ENCODE data around the gene C8A. TPM values are rescaled to one million over a fixed set of nuclear protein-coding genes. Genes with fewer than 3 reads are reported as not detected.

The C8A gene
- total and polyA plus RNA-seq, 2 of the 8 experiments (the other 6 are each of a cell fraction or from before 2014, with no cell fraction given), result not detected

DNA sequence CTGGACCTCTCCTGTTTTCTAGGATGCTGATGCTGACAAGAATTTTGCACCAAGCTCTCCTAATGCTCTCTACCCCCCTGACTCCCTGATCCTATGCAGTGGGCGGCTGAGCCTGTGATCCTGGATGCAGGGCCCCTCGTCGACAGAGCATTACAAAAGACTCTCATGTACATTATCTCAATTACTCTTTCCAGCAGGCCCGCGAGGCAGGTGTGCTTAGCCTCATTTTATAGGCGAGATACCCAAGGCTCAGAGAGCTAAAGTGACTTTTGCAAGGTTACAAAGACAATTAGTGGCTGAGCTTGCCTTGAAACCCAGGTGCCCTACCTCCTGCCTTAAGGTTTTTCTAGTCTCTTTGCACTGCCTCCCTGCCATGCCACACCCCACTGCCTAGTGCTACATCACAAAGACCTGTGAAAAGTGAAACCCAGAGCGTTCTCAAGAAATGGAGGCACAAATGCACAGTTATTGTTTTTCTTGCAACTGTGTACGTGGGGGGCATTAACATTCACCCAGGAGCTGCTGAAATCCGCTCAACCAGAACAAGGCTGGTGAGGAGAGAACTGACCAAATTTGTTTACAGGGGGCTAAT, 10.0 kb upstream of the C8A start:
- H3K14ac ChIP-seq (ENCODE audit: insufficient read length), result no peak overlapping the region
- no peak overlapping the region for H2BK120ac ChIP-seq (replicated peaks; ENCODE audit: low read depth, low read length)
- peaks cover 0 to 9% (median 7%) of the 10 kb centered on the region in 4 experiments; a peak in 3 of 7 replicates for H3K4me1 ChIP-seq (replicated peaks in 1 of 4; ENCODE audit: control insufficient read depth in 3 of 4, insufficient read depth in 4 of 4, low read length in 3 of 4)
- no peaks in the 10 kb centered on the region for H3K23me2 ChIP-seq (ENCODE audit: low read depth, low read length)
- FAIRE-seq (no peak), DNase-seq (ENCODE audit: low read depth in 1 of 2, low spot score in 2 of 2) (no peak)
- H2BK12ac ChIP-seq (ENCODE audit: low read depth, low read length), result no peak overlapping the region
- no peaks in the 10 kb centered on the region for H3K79me2 ChIP-seq (ENCODE audit: control insufficient read depth in 1 of 2, insufficient read depth in 2 of 2, low read length in 2 of 2)
- no peak overlapping the region for H2AFZ ChIP-seq (ENCODE audit: low read length)
- H3K36me3 ChIP-seq (ENCODE audit: control insufficient read depth in 2 of 4, insufficient read depth in 4 of 4, low read length in 3 of 4), result no peaks in the 10 kb centered on the region
- WGBS, 2 experiments (ENCODE audit: extremely low coverage in 1 of 2, insufficient coverage in 1 of 2, insufficient read length in 1 of 2, insufficient replicate concordance in 2 of 2, low coverage in 1 of 2, low lambda C conversion rate in 2 of 2, missing lambda C conversion rate in 1 of 2), result 72% methylated on average over 9 of the region's 9 CpGs; no CpG with 5 or more reads in 1 of the 2 experiments
- H3K27ac ChIP-seq (ENCODE audit: low read depth, low read length), result no peak overlapping the region
- no peak overlapping the region for H2AK5ac ChIP-seq (ENCODE audit: low read depth, low read length)
- H2BK15ac ChIP-seq (ENCODE audit: low read length), result no peak overlapping the region
- H3K4me2 ChIP-seq (ENCODE audit: insufficient read depth in 1 of 2, low read depth in 2 of 2, low read length in 2 of 2), result no peak overlapping the region
- H3K56ac ChIP-seq (replicated peaks; ENCODE audit: insufficient read length, low read depth, low read length), result no peak overlapping the region
- no peak overlapping the region for H4K91ac ChIP-seq (replicated peaks; ENCODE audit: insufficient read length, low read length)
- no peak overlapping the region for H3K4me3 ChIP-seq (ENCODE audit: extremely low read depth in 1 of 4, insufficient read depth in 2 of 4, low read depth in 3 of 4, low read length in 4 of 4)
- ChIA-PET CTCF (ENCODE audit: partially characterized antibody) (interaction anchor here (2.0 kb wide), 1 partner anchor 14 kb away, joined by 6 read pairs; no protein-coding TSS in a partner anchor), POLR2A (ENCODE audit: partially characterized antibody) (interaction anchor here (0.5 kb wide), 1 partner anchor 120 kb away, joined by 3 read pairs; no protein-coding TSS in a partner anchor)
- no peaks in the 10 kb centered on the region for H4K20me1 ChIP-seq (replicated peaks in 1 of 2; ENCODE audit: control insufficient read depth in 1 of 2, insufficient read depth in 2 of 2, low read length in 2 of 2)
- H3K18ac ChIP-seq (ENCODE audit: extremely low read depth, low read length), result no peak overlapping the region
- no peaks in the 10 kb centered on the region for H3K9me3 ChIP-seq (ENCODE audit: insufficient read depth in 2 of 2, low read depth in 1 of 2, low read length in 1 of 2)
- H3K4ac ChIP-seq (replicated peaks; ENCODE audit: insufficient read length, low read depth, low read length), result no peak overlapping the region
- no peaks in the 10 kb centered on the region for H3K79me1 ChIP-seq (ENCODE audit: low read depth, low read length)
- no peak overlapping the region for H4K5ac ChIP-seq (ENCODE audit: insufficient read length, low read depth, low read length)
- H2BK5ac ChIP-seq (ENCODE audit: low read depth, low read length), result no peak overlapping the region
- H2BK20ac ChIP-seq (ENCODE audit: low read length), result no peak overlapping the region
- H3K27me3 ChIP-seq (replicated peaks in 1 of 4; ENCODE audit: control insufficient read depth in 3 of 4, extremely low read depth in 1 of 4, insufficient read depth in 3 of 4, low read length in 3 of 4), result no peaks in the 10 kb centered on the region
- no peak overlapping the region for H3K23ac ChIP-seq (ENCODE audit: insufficient read length)
- no peak overlapping the region for H4K8ac ChIP-seq (ENCODE audit: extremely low read depth, insufficient read depth, low read length)
- H3K9ac ChIP-seq (replicated peaks in 1 of 4; ENCODE audit: extremely low read depth in 1 of 4, low read depth in 3 of 4, low read length in 3 of 4), result no peak overlapping the region; a peak in 1 of 7 replicates
- TF ChIP-seq TAF1 (IDR thresholded peaks at IDR 0.05; ENCODE audit: low read depth, low read length), result no peak
- TF ChIP-seq TCF12 (IDR thresholded peaks at IDR 0.05; ENCODE audit: low read depth, low read length), result no peak
- no peak for TF ChIP-seq MAFK (IDR thresholded peaks at IDR 0.05; ENCODE audit: low read depth, low read length)
- no peak for TF ChIP-seq GTF2F1 (IDR thresholded peaks at IDR 0.05; ENCODE audit: borderline replicate concordance, low read depth, low read length)
- TF ChIP-seq CHD2 (IDR thresholded peaks at IDR 0.05; ENCODE audit: low read length), result no peak
- TF ChIP-seq, protein P1, sequence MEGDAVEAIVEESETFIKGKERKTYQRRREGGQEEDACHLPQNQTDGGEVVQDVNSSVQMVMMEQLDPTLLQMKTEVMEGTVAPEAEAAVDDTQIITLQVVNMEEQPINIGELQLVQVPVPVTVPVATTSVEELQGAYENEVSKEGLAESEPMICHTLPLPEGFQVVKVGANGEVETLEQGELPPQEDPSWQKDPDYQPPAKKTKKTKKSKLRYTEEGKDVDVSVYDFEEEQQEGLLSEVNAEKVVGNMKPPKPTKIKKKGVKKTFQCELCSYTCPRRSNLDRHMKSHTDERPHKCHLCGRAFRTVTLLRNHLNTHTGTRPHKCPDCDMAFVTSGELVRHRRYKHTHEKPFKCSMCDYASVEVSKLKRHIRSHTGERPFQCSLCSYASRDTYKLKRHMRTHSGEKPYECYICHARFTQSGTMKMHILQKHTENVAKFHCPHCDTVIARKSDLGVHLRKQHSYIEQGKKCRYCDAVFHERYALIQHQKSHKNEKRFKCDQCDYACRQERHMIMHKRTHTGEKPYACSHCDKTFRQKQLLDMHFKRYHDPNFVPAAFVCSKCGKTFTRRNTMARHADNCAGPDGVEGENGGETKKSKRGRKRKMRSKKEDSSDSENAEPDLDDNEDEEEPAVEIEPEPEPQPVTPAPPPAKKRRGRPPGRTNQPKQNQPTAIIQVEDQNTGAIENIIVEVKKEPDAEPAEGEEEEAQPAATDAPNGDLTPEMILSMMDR (IDR thresholded peaks at IDR 0.05; ENCODE audit: control extremely low read depth in 1 of 3, insufficient read depth in 1 of 3, low read depth in 1 of 3, low read length in 3 of 3), result no peak
- TF ChIP-seq CBX5 (IDR thresholded peaks at IDR 0.05; ENCODE audit: low read depth, low read length), result no peak
- TF ChIP-seq BCL11A (IDR thresholded peaks at IDR 0.05; ENCODE audit: low read depth in 2 of 2, low read length in 2 of 2), result no peak
- TF ChIP-seq SP1 (IDR thresholded peaks at IDR 0.05; ENCODE audit: low read depth, low read length), result no peak
- TF ChIP-seq, protein P2, sequence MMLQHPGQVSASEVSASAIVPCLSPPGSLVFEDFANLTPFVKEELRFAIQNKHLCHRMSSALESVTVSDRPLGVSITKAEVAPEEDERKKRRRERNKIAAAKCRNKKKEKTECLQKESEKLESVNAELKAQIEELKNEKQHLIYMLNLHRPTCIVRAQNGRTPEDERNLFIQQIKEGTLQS (IDR thresholded peaks at IDR 0.05; ENCODE audit: insufficient read depth, low read depth, low read length), result no peak
- TF ChIP-seq POLR2A (IDR thresholded peaks at IDR 0.05; ENCODE audit: control extremely low read depth in 1 of 2, low read depth in 2 of 2, low read length in 2 of 2), result no peak

Measured in H1 (cell line).